D721Med (cell line): ENCODE results near the gene MCF2L.

Source experiments
- DNase-seq: peaks from one replicate; pipeline ENCODE4 v3.0.0; 2011; ENCODE audit warnings: low spot score; ENCODE audit not compliant: insufficient read length
- FAIRE-seq: peaks from 2 replicates; lab custom pipeline; 2011; peaks lifted over from hg19 to GRCh38; lab: Jason Lieb, UNC
- TF ChIP-seq, protein P1 (sequence below): IDR thresholded peaks from 2 replicates; pipeline ENCODE4 v1.5.1; 2012; ENCODE audit warnings: mild to moderate bottlenecking, control low read depth; ENCODE audit not compliant: insufficient read depth; ENCODE audit errors: missing control alignments

MCF2L gene

DNA sequence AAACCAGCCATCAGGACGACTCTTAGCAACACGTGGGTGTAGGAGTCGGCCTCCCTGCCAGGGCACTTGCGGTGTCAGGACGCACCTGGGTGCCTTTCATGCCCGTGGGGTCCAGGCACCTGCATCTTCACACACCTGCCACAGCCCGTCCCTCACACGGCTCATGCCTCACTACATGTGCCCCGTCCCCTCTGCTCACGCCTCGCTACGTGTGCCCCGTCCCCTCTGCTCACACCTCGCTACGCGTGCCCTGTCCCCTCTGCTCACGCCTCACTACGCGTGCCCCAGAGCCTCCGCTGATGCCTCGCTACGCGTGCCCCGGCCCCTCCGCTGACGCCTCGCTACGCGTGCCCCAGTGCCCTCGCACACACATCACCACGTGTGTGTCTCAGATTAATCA lies 78.6 kb downstream of the MCF2L start:
- FAIRE-seq (no peak), DNase-seq (no peak)
- TF ChIP-seq, protein P1, sequence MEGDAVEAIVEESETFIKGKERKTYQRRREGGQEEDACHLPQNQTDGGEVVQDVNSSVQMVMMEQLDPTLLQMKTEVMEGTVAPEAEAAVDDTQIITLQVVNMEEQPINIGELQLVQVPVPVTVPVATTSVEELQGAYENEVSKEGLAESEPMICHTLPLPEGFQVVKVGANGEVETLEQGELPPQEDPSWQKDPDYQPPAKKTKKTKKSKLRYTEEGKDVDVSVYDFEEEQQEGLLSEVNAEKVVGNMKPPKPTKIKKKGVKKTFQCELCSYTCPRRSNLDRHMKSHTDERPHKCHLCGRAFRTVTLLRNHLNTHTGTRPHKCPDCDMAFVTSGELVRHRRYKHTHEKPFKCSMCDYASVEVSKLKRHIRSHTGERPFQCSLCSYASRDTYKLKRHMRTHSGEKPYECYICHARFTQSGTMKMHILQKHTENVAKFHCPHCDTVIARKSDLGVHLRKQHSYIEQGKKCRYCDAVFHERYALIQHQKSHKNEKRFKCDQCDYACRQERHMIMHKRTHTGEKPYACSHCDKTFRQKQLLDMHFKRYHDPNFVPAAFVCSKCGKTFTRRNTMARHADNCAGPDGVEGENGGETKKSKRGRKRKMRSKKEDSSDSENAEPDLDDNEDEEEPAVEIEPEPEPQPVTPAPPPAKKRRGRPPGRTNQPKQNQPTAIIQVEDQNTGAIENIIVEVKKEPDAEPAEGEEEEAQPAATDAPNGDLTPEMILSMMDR: no peak

- DNase-seq (no peak), FAIRE-seq (no peak)
- TF ChIP-seq, protein P1: no peak
These were observed 79.8 kb downstream of the MCF2L start for GRCh38 chr13:113048766-113049165.

GRCh38 chr13:113049521-113049941 lies 80.5 kb downstream of the MCF2L start:
- DNase-seq: no peak
- no peak for FAIRE-seq
- TF ChIP-seq, protein P1: no peak

DNA sequence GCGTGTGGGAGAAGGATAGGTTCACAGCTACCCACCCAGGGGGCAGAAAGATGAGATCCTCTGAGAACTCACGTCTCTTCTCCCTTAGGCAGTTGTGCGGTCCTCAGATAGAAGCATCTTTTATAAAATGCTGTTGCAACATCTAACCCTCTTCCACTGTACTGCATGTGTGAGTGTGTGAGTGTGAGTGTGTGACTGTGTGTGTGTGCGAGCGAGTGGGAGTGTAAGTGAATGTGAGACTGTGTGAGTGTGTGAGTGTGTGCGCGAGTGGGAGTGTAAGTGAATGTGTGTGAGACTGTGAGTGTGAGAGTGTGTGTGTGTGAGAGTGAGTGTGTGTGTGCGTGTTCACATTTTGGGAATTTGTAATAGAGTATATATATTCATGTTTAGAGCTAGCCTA lies 81.0 kb downstream of the MCF2L start:
- FAIRE-seq (no peak), DNase-seq (no peak)
- TF ChIP-seq, protein P1: no peak

DNA sequence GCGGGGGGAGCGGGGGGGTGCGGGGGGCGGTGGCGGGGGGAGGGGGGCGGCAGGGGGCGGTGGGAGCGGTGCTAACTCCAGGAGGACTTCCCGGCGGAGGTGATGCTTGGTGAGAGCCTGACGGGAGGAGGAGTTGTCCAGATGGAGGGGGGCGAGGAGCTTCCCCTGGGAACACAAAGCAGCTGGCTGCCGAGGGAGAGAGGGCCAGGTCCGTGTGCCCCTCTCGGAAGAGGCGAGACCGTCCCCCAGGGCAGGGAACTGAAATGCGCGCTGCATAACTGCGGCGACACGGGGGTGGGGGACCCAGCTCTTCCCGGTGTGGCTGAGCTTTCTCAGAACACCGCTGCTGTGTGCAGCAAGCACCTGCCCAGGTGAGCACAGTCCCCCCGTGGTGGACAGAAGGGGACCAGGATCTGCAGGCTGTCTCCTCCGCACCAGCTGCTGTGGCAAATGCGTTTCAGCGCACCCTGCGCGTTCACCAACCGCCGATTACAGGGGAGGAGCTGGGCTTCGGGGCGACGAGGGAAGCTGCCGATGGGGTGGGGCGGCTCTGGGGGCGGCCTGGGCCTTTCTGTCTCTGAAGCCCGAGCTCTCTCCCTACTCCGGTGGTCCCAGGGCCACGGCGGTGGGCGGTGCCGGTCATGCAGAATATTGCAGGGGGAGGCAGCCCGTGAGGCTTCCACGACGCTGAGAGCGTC lies 81.9 kb downstream of the MCF2L start:
- DNase-seq (no peak), FAIRE-seq (no peak)
- TF ChIP-seq, protein P1: no peak

- TF ChIP-seq, protein P1: no peak
- DNase-seq (no peak), FAIRE-seq (no peak)
These were observed 82.6 kb downstream of the MCF2L start for GRCh38 chr13:113051641-113052040.

GRCh38 chr13:113052206-113052605 lies 83.2 kb downstream of the MCF2L start:
- TF ChIP-seq, protein P1: no peak
- DNase-seq: no peak
- no peak for FAIRE-seq
